CD14-positive monocyte (primary cell): Measurements from ENCODE around the gene G6PC3. TPM values are rescaled to one million over a fixed set of nuclear protein-coding genes. Genes with fewer than 3 reads are reported as not detected.

ENCODE experiments used
- DNase-seq, 3 donors: peaks; one replicate each; pipeline ENCODE4 v3.0.0-alpha.2; 2011 to 2022
- H2AFZ ChIP-seq: 2 replicates; pipeline ENCODE4 v1.6.0; 2012; ENCODE audit warnings: mild to moderate bottlenecking, low read depth, low read length, inconsistent platforms; ENCODE audit not compliant: insufficient read depth, poor library complexity, severe bottlenecking
- H3K27ac ChIP-seq, 2 donors: 1 replicate in 1 of 2; 2 replicates in 1 of 2; pipeline ENCODE4 v1.5.1; 2012 to 2013; ENCODE audit warnings: low read length in 2 of 2, control low read depth in 1 of 2, inconsistent platforms in 1 of 2, low read depth in 1 of 2, mild to moderate bottlenecking in 1 of 2
- H3K27me3 ChIP-seq, 2 donors: one replicate each; pipeline versions ENCODE4 v1.6.0 to v1.6.1; 2011 to 2013; ENCODE audit warnings: low read length in 2 of 2; ENCODE audit not compliant: control insufficient read depth in 2 of 2, insufficient read depth in 2 of 2
- H3K36me3 ChIP-seq, 2 donors: replicated peaks in 1 of 2; 1 replicate in 1 of 2; 2 replicates in 1 of 2; pipeline versions ENCODE4 v1.5.1 to v1.6.1; 2012 to 2013; ENCODE audit warnings: low read length in 2 of 2, control low read depth in 1 of 2, inconsistent platforms in 1 of 2, mild to moderate bottlenecking in 1 of 2; ENCODE audit not compliant: insufficient read depth in 2 of 2, control insufficient read depth in 1 of 2
- H3K4me1 ChIP-seq, 2 donors: 1 replicate in 1 of 2; 2 replicates in 1 of 2; pipeline versions ENCODE4 v1.5.1 to v1.6.1; 2012 to 2013; ENCODE audit warnings: low read length in 2 of 2, control low read depth in 1 of 2, inconsistent platforms in 1 of 2, mild to moderate bottlenecking in 1 of 2, moderate library complexity in 1 of 2; ENCODE audit not compliant: insufficient read depth in 2 of 2, control insufficient read depth in 1 of 2
- H3K4me2 ChIP-seq: replicated peaks from 2 replicates; pipeline ENCODE3; 2012; ENCODE audit warnings: low read length, moderate library complexity, mild to moderate bottlenecking; ENCODE audit not compliant: poor library complexity, severe bottlenecking; ENCODE audit errors: extremely low read depth
- H3K4me3 ChIP-seq, 3 experiments: fragments of 200-600 bp in 1 of 3; sonication (generic) in 1 of 3; replicated peaks in 1 of 3; 1 replicate in 2 of 3; 2 replicates in 1 of 3; pipeline ENCODE4 v1.5.1; 2011 to 2013; ENCODE audit warnings: low read length in 3 of 3, mild to moderate bottlenecking in 3 of 3, control low read depth in 2 of 3, low read depth in 2 of 3, inconsistent platforms in 1 of 3, moderate library complexity in 1 of 3
- H3K79me2 ChIP-seq: 2 replicates; pipeline ENCODE4 v1.6.0; 2012; ENCODE audit warnings: mild to moderate bottlenecking, control low read depth, inconsistent platforms, low read length, moderate library complexity; ENCODE audit not compliant: insufficient read depth
- H3K9ac ChIP-seq: 2 replicates; pipeline ENCODE4 v1.6.0; 2017; ENCODE audit warnings: low read length, mild to moderate bottlenecking; ENCODE audit not compliant: insufficient read depth, poor library complexity, severe bottlenecking
- H3K9me3 ChIP-seq, 2 donors: replicated peaks in 1 of 2; 1 replicate in 1 of 2; 2 replicates in 1 of 2; pipeline versions ENCODE4 v1.5.1 to v1.6.1; 2012 to 2013; ENCODE audit warnings: low read length in 2 of 2, control low read depth in 1 of 2; ENCODE audit not compliant: control insufficient read depth in 1 of 2, insufficient read depth in 1 of 2
- H4K20me1 ChIP-seq: 2 replicates; pipeline ENCODE4 v1.6.0; 2012; ENCODE audit warnings: mild to moderate bottlenecking, low read length, control low read depth, moderate library complexity; ENCODE audit not compliant: insufficient read depth
- H3K27ac Mint-ChIP-seq, 7 donors: one replicate each; pipeline ENCODE4 v1.8.0; 2020; ENCODE audit warnings: mild to moderate bottlenecking in 7 of 7, mixed read lengths in 7 of 7, moderate library complexity in 6 of 7, inconsistent platforms in 2 of 7
- H3K27me3 Mint-ChIP-seq, 3 donors: one replicate each; pipeline ENCODE4 v1.8.0; 2021 to 2022; ENCODE audit warnings: low read depth in 3 of 3, mild to moderate bottlenecking in 3 of 3, mixed read lengths in 3 of 3, moderate library complexity in 3 of 3, inconsistent platforms in 1 of 3
- H3K36me3 Mint-ChIP-seq, 2 donors: one replicate each; pipeline ENCODE4 v1.8.0; 2020; ENCODE audit warnings: mixed read lengths in 2 of 2, inconsistent platforms in 1 of 2, mild to moderate bottlenecking in 1 of 2
- H3K4me1 Mint-ChIP-seq: one replicate; pipeline ENCODE4 v1.8.0; 2020; ENCODE audit warnings: mild to moderate bottlenecking, mixed read lengths
- H3K4me3 Mint-ChIP-seq, 2 donors: one replicate each; pipeline ENCODE4 v1.8.0; 2020; ENCODE audit warnings: mild to moderate bottlenecking in 2 of 2, mixed read lengths in 2 of 2, moderate library complexity in 1 of 2
- H3K9me3 Mint-ChIP-seq, 7 donors: one replicate each; pipeline ENCODE4 v1.8.0; 2020 to 2022; ENCODE audit warnings: mixed read lengths in 7 of 7, mild to moderate bottlenecking in 6 of 7, moderate library complexity in 6 of 7, inconsistent platforms in 2 of 7
- CTCF ChIP-seq: fragments of 200-600 bp; IDR thresholded peaks from one replicate; pipeline ENCODE4 v1.8.0; 2022; ENCODE audit warnings: antibody characterized with exemption, mild to moderate bottlenecking
- WGBS: methylation state at CpG from one replicate; pipeline ENCODE4 v1.1.5; 2013; ENCODE audit warnings: missing lambda C conversion rate; ENCODE audit not compliant: insufficient coverage; 5-methylcytosine and 5-hydroxymethylcytosine counted together
- intact Hi-C, 2 donors: fragments of 100-400 bp; cut with micrococcal nuclease; formaldehyde crosslinking; loops; one replicate each; pipeline versions ENCODE4 v1.15.0 to v1.15.1; 2023
- polyA plus RNA-seq, 3 donors: library from polyadenylated mRNA; depleted of rRNA in 1 of 3; unstranded in 2 of 3; stranded (reverse) in 1 of 3; fragments of 300-500 nt in 2 of 3; fragments of >200 nt in 1 of 3; fragmentation: Illumina TruSeq in 2 of 3; gene quantifications; 1 replicate in 2 of 3; 2 replicates in 1 of 3; pipeline ENCODE4 v1.2.3, GENCODE V29; 2012 to 2021

Gene G6PC3
- polyA plus RNA-seq, 3 donors: 38.0 to 46.4 (median 42.4) TPM

GRCh38 chr17:44093231-44093900 lies 22.8 kb downstream of the G6PC3 start:
- no peak overlapping the region for H3K4me3 Mint-ChIP-seq
- no peak overlapping the region for H3K4me2 ChIP-seq
- H3K4me1 ChIP-seq: peaks cover 34 to 35% of the 10 kb centered on the region in 2 donors
- no peaks in the 10 kb centered on the region for H3K27me3 Mint-ChIP-seq
- no peaks in the 10 kb centered on the region for H3K27me3 ChIP-seq
- peaks cover 0 to 3% (median 0%) of the 10 kb centered on the region in 7 donors for H3K9me3 Mint-ChIP-seq
- no peak overlapping the region for H3K27ac Mint-ChIP-seq
- no peak overlapping the region for H3K4me3 ChIP-seq
- TF ChIP-seq CTCF: no peak
- H3K4me1 Mint-ChIP-seq: peaks cover 34% of the 10 kb centered on the region
- intact Hi-C loops: no loop called here
- H3K9ac ChIP-seq: no peak overlapping the region
- DNase-seq: no peak
- peaks cover 25% of the 10 kb centered on the region for H4K20me1 ChIP-seq
- no peak overlapping the region for H2AFZ ChIP-seq
- no peaks in the 10 kb centered on the region for H3K9me3 ChIP-seq
- WGBS: 96% methylated on average over 20 of the region's 21 CpGs
- H3K27ac ChIP-seq: no peak overlapping the region
- H3K79me2 ChIP-seq: peaks cover 4% of the 10 kb centered on the region
- peaks cover 37 to 43% of the 10 kb centered on the region in 2 donors for H3K36me3 ChIP-seq
- peaks cover 29 to 56% of the 10 kb centered on the region in 2 donors for H3K36me3 Mint-ChIP-seq

- H3K4me1 ChIP-seq: peaks cover 48% of the 10 kb centered on the region in 2 donors
- H3K9me3 ChIP-seq: no peaks in the 10 kb centered on the region
- Mint-ChIP-seq H3K4me3 (no peak overlapping the region), H3K4me1 (peaks cover 45% of the 10 kb centered on the region), H3K36me3 (peaks cover 24 to 53% of the 10 kb centered on the region in 2 donors), H3K27ac (peak overlapping the region in 2 of 7 donors; percentile 94), H3K9me3 (peaks cover 0 to 3% (median 0%) of the 10 kb centered on the region in 7 donors), H3K27me3 (no peaks in the 10 kb centered on the region)
- H3K27me3 ChIP-seq: no peaks in the 10 kb centered on the region
- TF ChIP-seq CTCF: no peak
- intact Hi-C loops: no loop called here
- H3K79me2 ChIP-seq: peaks cover 5% of the 10 kb centered on the region
- H4K20me1 ChIP-seq: peaks cover 28% of the 10 kb centered on the region
- no peak overlapping the region for H2AFZ ChIP-seq
- H3K4me2 ChIP-seq: peak overlapping the region; percentile 90
- H3K36me3 ChIP-seq: peaks cover 32 to 34% of the 10 kb centered on the region in 2 donors
- peak overlapping the region; percentile 82 to 91 for H3K27ac ChIP-seq
- DNase-seq: no peak
- WGBS: 100% methylated on average over 3 of the region's 8 CpGs
- H3K4me3 ChIP-seq: peak overlapping the region in 1 of 3 experiments; percentile 76
- H3K9ac ChIP-seq: no peak overlapping the region
Observed at GRCh38 chr17:44094701-44095387, 24.3 kb downstream of the G6PC3 start.
